OCI-LY7 (cell line): ENCODE measurements around the gene HDAC10. TPM values are rescaled to one million over a fixed set of nuclear protein-coding genes. Genes with fewer than 3 reads are reported as not detected.

ENCODE experiments used
- BruUV-seq: library from RNA; stranded (reverse); fragments of 400-500 nt; replicated peaks from 2 replicates; lab custom pipeline; 2021; lab: Mats Ljungman, UMichigan
- CTCF ChIA-PET: fragments of 300-600 bp; sonication (Branson Sonifier 250); formaldehyde crosslinking; loops from one replicate; lab custom pipeline; 2022; ENCODE audit warnings: antibody characterized with exemption; ENCODE audit not compliant: unreplicated experiment; lab: Charles Lee
- POLR2A ChIA-PET: fragments of 300-600 bp; sonication (Branson Sonifier 250); formaldehyde crosslinking; loops from one replicate; lab custom pipeline; 2022; ENCODE audit warnings: antibody characterized with exemption; lab: Charles Lee
- DNase-seq: peaks from one replicate; pipeline ENCODE4 v3.0.0-alpha.2; 2015; ENCODE audit warnings: low spot score
- H2AFZ ChIP-seq: fragments of 200-600 bp; sonication (generic), shearing (Covaris generic); 2 replicates; pipeline ENCODE4 v1.6.1; 2014; ENCODE audit warnings: mild to moderate bottlenecking, antibody characterized with exemption, low read length, moderate library complexity
- H3K27ac ChIP-seq: fragments of 200-600 bp; sonication (generic); 2 replicates; pipeline ENCODE4 v1.5.1; 2014; ENCODE audit warnings: mixed run types, low read depth, mild to moderate bottlenecking, moderate library complexity, low read length, inconsistent platforms; ENCODE audit not compliant: poor library complexity, severe bottlenecking
- H3K36me3 ChIP-seq: fragments of 200-600 bp; sonication (generic); 2 replicates; pipeline ENCODE4 v1.6.1; 2014; ENCODE audit warnings: mild to moderate bottlenecking, antibody characterized with exemption, low read length, moderate library complexity, mixed read lengths; ENCODE audit not compliant: insufficient read depth
- H3K4me1 ChIP-seq: fragments of 200-600 bp; sonication (generic); 2 replicates; pipeline ENCODE4 v1.5.1; 2014; ENCODE audit warnings: mild to moderate bottlenecking, low read length; ENCODE audit not compliant: insufficient read depth, poor library complexity, severe bottlenecking
- H3K4me2 ChIP-seq: fragments of 200-600 bp; sonication (generic); 2 replicates; pipeline ENCODE4 v1.6.1; 2014; ENCODE audit warnings: mild to moderate bottlenecking, low read length
- H3K4me3 ChIP-seq: fragments of 200-600 bp; sonication (generic); 2 replicates; pipeline ENCODE4 v1.5.1; 2014; ENCODE audit warnings: mild to moderate bottlenecking, low read depth, low read length; ENCODE audit not compliant: poor library complexity, severe bottlenecking
- H3K79me2 ChIP-seq: fragments of 200-600 bp; sonication (generic); 2 replicates; pipeline ENCODE4 v1.6.1; 2016; ENCODE audit warnings: low read depth, mild to moderate bottlenecking, low read length, moderate library complexity, mixed read lengths; ENCODE audit not compliant: insufficient read depth
- H3K9me2 ChIP-seq: fragments of 200-600 bp; sonication (generic); 2 replicates; pipeline ENCODE4 v1.6.1; 2016; ENCODE audit warnings: mild to moderate bottlenecking, low read length, mixed read lengths; ENCODE audit not compliant: insufficient read depth
- H3K9me3 ChIP-seq: fragments of 200-600 bp; sonication (generic); 2 replicates; pipeline ENCODE4 v1.6.1; 2014; ENCODE audit warnings: mild to moderate bottlenecking, mixed run types, low read length, mixed read lengths
- H4K20me1 ChIP-seq: fragments of 200-600 bp; sonication (generic); 2 replicates; pipeline ENCODE4 v1.6.1; 2014; ENCODE audit warnings: mild to moderate bottlenecking, antibody characterized with exemption, low read length, moderate library complexity, mixed read lengths; ENCODE audit not compliant: insufficient read depth
- EZH2phosphoT487 ChIP-seq: fragments of 200-600 bp; sonication (generic); IDR thresholded peaks from 2 replicates; pipeline ENCODE4 v1.6.1; 2018; ENCODE audit warnings: low read depth, borderline replicate concordance, mild to moderate bottlenecking, mixed run types, antibody characterized with exemption, low read length, moderate library complexity, mixed read lengths
- intact Hi-C: fragments of 100-400 bp; cut with micrococcal nuclease; formaldehyde crosslinking; loops from one replicate; pipeline ENCODE4 v1.10.0; 2022; ENCODE audit not compliant: unreplicated experiment
- total RNA-seq, 2 experiments: library from RNA; depleted of rRNA in 1 of 2; stranded (reverse); fragments of >200 nt in 1 of 2; shearing (Covaris generic) in 1 of 2; gene quantifications; 2 replicates each; pipeline ENCODE4 v1.2.3, GENCODE V29; 2014 to 2022
- TF ChIP-seq, protein P1 (sequence below): fragments of 200-600 bp; sonication (generic); conservative IDR thresholded peaks from 2 replicates; pipeline ENCODE4 v1.5.1; 2014; ENCODE audit warnings: mild to moderate bottlenecking, antibody characterized with exemption, low read length, moderate library complexity, mixed read lengths

The HDAC10 gene
- total RNA-seq, 2 experiments from 2014 or later = 49.4 to 74.9 TPM

DNA sequence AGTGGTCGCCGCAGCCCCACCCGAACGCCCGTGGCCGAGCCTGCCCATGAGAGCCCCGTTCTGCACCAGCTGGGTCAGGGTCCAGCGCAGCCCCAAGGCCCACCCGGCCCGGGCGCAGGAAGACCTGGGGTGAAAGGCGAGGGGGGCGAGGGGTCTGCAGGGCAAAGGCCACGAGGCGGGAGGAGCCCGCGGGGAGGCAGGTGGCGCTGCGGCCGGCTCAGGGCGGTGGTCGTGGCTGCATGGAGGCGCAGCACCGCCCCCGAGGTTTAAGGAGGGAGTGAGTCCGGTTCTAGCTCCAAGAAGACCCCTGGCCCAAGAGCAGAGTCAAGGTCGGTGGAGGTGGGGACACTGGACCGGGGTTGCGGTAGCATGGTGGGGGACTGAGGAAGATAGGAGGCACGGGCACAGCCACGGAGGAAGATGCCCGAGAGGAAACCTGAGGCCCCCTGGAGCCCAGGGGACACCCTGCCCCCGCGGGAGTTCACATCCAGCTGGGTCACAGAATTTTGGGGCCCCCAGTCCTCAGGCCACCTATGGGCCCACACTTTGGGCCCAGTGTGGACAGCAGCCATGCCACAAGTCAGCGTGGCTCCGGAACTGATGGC, 514 bp upstream of the HDAC10 start:
- TF ChIP-seq EZH2phosphoT487 = no peak
- TF ChIP-seq, protein P1, sequence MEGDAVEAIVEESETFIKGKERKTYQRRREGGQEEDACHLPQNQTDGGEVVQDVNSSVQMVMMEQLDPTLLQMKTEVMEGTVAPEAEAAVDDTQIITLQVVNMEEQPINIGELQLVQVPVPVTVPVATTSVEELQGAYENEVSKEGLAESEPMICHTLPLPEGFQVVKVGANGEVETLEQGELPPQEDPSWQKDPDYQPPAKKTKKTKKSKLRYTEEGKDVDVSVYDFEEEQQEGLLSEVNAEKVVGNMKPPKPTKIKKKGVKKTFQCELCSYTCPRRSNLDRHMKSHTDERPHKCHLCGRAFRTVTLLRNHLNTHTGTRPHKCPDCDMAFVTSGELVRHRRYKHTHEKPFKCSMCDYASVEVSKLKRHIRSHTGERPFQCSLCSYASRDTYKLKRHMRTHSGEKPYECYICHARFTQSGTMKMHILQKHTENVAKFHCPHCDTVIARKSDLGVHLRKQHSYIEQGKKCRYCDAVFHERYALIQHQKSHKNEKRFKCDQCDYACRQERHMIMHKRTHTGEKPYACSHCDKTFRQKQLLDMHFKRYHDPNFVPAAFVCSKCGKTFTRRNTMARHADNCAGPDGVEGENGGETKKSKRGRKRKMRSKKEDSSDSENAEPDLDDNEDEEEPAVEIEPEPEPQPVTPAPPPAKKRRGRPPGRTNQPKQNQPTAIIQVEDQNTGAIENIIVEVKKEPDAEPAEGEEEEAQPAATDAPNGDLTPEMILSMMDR = no peak
- intact Hi-C loops = loop anchor here (5.0 kb wide), 3 partner anchors 91 to 371 kb away; partner anchors contain the start of genes CHKB and PPP6R2
- no peaks in the 10 kb centered on the region for H3K9me2 ChIP-seq
- H3K79me2 ChIP-seq = peaks cover under 1% of the 10 kb centered on the region; the same call in 1 of the 2 replicates
- peak overlapping the region; percentile 94 for H3K4me2 ChIP-seq
- BruUV-seq = no TSS peak
- POLR2A ChIA-PET = interaction anchor here (1.2 kb wide), 2 partner anchors 10 to 66 kb away, joined by 3 to 5 read pairs; partner anchors contain the start of gene MAPK12
- peaks cover 31% of the 10 kb centered on the region for H3K36me3 ChIP-seq
- no peak for DNase-seq
- no peaks in the 10 kb centered on the region for H3K9me3 ChIP-seq
- H3K4me1 ChIP-seq = peaks cover 41% of the 10 kb centered on the region
- H3K4me3 ChIP-seq = peak overlapping the region; percentile 81
- H4K20me1 ChIP-seq = no peaks in the 10 kb centered on the region
- no peak overlapping the region for H2AFZ ChIP-seq
- H3K27ac ChIP-seq = peak overlapping the region; percentile 62
- CTCF ChIA-PET = no interaction called here

DNA sequence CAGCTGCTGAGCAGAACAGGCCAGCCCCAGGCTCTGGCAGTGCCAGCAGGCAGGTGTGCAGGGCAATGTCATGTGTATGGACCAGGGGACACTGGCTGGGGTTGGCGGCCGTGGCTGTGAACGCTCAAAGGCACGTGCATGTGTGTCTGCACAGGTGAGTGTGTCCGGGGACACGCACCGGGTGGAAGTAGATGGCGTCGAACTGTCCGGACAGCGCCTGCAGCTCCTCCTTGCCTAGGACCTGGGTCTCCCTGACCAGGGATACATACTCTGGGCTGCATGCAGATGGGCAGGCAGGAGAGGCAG, 863 bp downstream of the HDAC10 start:
- Histone ChIP-seq H3K4me3 (peak overlapping the region; percentile 81), H2AFZ (no peak overlapping the region)
- CTCF ChIA-PET = interaction anchor here (0.6 to 1.0 kb wide), 2 partner anchors 67 to 371 kb away, joined by 3 read pairs; no protein-coding TSS in a partner anchor

More for the DNA sequence above, 863 bp downstream of the HDAC10 start:
- POLR2A ChIA-PET = no interaction called here
- Histone ChIP-seq H4K20me1 (no peaks in the 10 kb centered on the region), H3K9me2 (no peaks in the 10 kb centered on the region), H3K27ac (peak overlapping the region; percentile 62), H3K4me1 (peaks cover 53% of the 10 kb centered on the region), H3K9me3 (no peaks in the 10 kb centered on the region), H3K4me2 (peak overlapping the region; percentile 94), H3K79me2 (peaks cover 13% of the 10 kb centered on the region; the same call in 1 of the 2 replicates), H3K36me3 (peaks cover 31% of the 10 kb centered on the region)
- TF ChIP-seq, protein P1 = no peak
- TF ChIP-seq EZH2phosphoT487 = no peak
- no TSS peak for BruUV-seq
- no peak for DNase-seq
- intact Hi-C loops = loop anchor here (5.0 kb wide), 3 partner anchors 92 to 372 kb away; partner anchors contain the start of genes CHKB and PPP6R2
